ENCODE data around the gene PGBD4. TPM values are rescaled to one million over a fixed set of nuclear protein-coding genes. Genes with fewer than 3 reads are reported as not detected.

PGBD4 gene
- total and polyA plus RNA-seq, 2 of the 13 experiments (the other 11 are each of a cell fraction or from before 2014, with no cell fraction given) = 1.4 to 1.7 TPM

DNA sequence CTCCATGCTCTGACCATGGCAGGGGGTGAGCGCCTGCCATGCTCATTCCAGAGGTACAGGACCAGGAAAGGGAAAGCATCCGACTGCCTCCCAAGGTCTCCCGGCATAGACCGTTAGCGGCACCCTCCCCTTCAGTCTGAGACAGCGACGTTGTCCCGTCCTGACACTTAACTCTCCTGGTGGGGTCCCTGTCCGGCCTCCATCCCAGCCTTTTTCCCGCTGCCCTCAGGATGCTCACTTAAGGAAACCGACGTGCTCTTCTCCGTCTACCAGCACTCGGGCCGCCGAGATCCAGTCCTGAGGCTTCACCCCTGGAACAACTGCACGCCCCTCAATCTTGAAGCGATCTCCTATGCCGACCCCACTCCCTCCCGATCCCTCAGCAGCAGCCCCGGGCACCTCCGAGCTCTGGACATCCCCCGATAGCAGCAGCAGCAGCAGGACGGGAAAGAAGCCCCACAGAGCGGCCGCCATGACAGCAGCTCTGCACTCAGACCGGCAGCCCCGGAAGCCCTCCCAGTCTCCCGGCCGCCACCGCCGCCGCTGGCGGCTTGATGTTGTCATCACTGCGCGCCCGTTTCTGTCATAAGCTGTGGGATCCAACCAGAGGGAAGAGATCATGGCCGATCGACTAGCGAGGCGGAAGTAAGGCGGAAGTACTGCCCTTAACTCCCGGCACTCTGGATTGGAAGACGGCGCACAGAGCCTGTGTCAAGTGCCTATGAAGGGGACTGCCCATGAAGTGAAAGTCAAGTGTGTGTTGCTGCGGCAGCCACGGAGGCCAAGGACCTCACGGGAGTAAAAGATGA is at the start of gene PGBD4, which contains the start of gene EMC7 (continued):
- TF ChIP-seq, protein P1, sequence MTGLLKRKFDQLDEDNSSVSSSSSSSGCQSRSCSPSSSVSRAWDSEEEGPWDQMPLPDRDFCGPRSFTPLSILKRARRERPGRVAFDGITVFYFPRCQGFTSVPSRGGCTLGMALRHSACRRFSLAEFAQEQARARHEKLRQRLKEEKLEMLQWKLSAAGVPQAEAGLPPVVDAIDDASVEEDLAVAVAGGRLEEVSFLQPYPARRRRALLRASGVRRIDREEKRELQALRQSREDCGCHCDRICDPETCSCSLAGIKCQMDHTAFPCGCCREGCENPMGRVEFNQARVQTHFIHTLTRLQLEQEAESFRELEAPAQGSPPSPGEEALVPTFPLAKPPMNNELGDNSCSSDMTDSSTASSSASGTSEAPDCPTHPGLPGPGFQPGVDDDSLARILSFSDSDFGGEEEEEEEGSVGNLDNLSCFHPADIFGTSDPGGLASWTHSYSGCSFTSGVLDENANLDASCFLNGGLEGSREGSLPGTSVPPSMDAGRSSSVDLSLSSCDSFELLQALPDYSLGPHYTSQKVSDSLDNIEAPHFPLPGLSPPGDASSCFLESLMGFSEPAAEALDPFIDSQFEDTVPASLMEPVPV (CRISPR knock-in tag; IDR thresholded peaks at IDR 0.05) = peak; percentile 54; the same call in 1 of the 2 replicates
- TF ChIP-seq DMAP1 (CRISPR knock-in tag; IDR thresholded peaks at IDR 0.05) (peak; percentile 72; the same call in 1 of the 2 replicates), ASH2L (IDR thresholded peaks at IDR 0.05; ENCODE audit: insufficient read length, low read depth, low read length) (peak; percentile 85), GMEB1 (CRISPR knock-in tag; IDR thresholded peaks at IDR 0.05; ENCODE audit: borderline replicate concordance) (peak; percentile 90), FOXK2 (IDR thresholded peaks at IDR 0.05) (peak; percentile 61; the same call in 1 of the 2 replicates), WIZ (CRISPR knock-in tag; IDR thresholded peaks at IDR 0.05) (no peak), ZNF12 (CRISPR knock-in tag; IDR thresholded peaks at IDR 0.05) (no peak; the same call in 1 of the 2 replicates), CEBPB (IDR thresholded peaks at IDR 0.05; ENCODE audit: borderline replicate concordance, low read depth, low read length) (peak; percentile 16; the same call in 1 of the 2 replicates), ZNF549 (CRISPR knock-in tag; IDR thresholded peaks at IDR 0.05) (no peak), ETV6 (CRISPR knock-in tag; conservative IDR thresholded peaks at IDR 0.05) (peak; percentile 82), ZNF737 (CRISPR knock-in tag; IDR thresholded peaks at IDR 0.05; ENCODE audit: borderline replicate concordance) (no peak), ZNF577 (CRISPR knock-in tag; IDR thresholded peaks at IDR 0.05; ENCODE audit: borderline replicate concordance, low read depth) (no peak), MXD4 (CRISPR knock-in tag; IDR thresholded peaks at IDR 0.05) (peak; percentile 86), ARNT (IDR thresholded peaks at IDR 0.05) (no peak), POLR2AphosphoS2 (IDR thresholded peaks at IDR 0.05; ENCODE audit: low read depth, low read length) (no peak), NONO (IDR thresholded peaks at IDR 0.05) (no peak), NONO (CRISPR knock-in tag; conservative IDR thresholded peaks at IDR 0.05) (peak; percentile 79), GATAD2A (CRISPR knock-in tag; IDR thresholded peaks at IDR 0.05) (no peak), KDM6A (CRISPR knock-in tag; IDR thresholded peaks at IDR 0.05; ENCODE audit: low read depth) (no peak), ZNF530 (CRISPR knock-in tag; IDR thresholded peaks at IDR 0.05; ENCODE audit: low read depth) (no peak), CREBL2 (CRISPR knock-in tag; IDR thresholded peaks at IDR 0.05; ENCODE audit: borderline replicate concordance) (0 out of 2 replicates have a peak, but pooled peaks have one; percentile 27), KDM1A (CRISPR knock-in tag; IDR thresholded peaks at IDR 0.05) (no peak; the same call in 1 of the 2 replicates)
- TF ChIP-seq, protein P2, sequence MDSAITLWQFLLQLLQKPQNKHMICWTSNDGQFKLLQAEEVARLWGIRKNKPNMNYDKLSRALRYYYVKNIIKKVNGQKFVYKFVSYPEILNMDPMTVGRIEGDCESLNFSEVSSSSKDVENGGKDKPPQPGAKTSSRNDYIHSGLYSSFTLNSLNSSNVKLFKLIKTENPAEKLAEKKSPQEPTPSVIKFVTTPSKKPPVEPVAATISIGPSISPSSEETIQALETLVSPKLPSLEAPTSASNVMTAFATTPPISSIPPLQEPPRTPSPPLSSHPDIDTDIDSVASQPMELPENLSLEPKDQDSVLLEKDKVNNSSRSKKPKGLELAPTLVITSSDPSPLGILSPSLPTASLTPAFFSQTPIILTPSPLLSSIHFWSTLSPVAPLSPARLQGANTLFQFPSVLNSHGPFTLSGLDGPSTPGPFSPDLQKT (CRISPR knock-in tag; IDR thresholded peaks at IDR 0.05; ENCODE audit: borderline replicate concordance) = no peak

Data from HepG2 (cell line).